GM19438 (cell line): ENCODE results near the gene MCM6.
"Not testable (repeated sequence)": the region's sequence is repeated elsewhere in the genome, so short reads cannot be mapped to it uniquely, and the experiment has no call there.

Experiments used
- ATAC-seq: cut with Tn5 transposase; IDR thresholded peaks from one replicate; pipeline ENCODE4 v1.9.1; 2021; ENCODE audit warnings: low read depth; ENCODE audit not compliant: unreplicated experiment

MCM6 gene

DNA sequence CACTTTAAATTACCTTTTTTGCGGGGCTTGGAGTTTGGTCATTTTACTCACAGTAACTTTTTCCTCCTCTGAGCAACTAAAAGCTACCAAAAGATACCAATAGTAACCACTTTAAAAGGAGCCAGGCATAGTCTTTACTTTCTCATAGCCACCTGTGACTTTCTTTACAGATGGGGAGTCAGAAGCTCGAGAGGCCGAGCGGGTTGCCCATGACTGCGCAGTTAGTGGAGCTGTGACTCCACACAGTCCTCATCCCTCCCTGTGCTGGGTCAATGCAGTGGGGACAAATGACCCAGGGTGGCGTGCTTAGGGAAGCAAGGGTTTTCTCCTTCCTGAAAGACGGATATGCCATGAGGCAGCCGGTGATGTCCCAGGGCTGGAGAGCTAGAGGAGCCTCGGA lies 51.1 kb downstream of the MCM6 start:
- no peak for ATAC-seq

GRCh38 chr2:135822855-135823254 lies 53.4 kb downstream of the MCM6 start:
- ATAC-seq: no peak

- ATAC-seq: no peak
These were observed 55.1 kb downstream of the MCM6 start for GRCh38 chr2:135821190-135821589.

DNA sequence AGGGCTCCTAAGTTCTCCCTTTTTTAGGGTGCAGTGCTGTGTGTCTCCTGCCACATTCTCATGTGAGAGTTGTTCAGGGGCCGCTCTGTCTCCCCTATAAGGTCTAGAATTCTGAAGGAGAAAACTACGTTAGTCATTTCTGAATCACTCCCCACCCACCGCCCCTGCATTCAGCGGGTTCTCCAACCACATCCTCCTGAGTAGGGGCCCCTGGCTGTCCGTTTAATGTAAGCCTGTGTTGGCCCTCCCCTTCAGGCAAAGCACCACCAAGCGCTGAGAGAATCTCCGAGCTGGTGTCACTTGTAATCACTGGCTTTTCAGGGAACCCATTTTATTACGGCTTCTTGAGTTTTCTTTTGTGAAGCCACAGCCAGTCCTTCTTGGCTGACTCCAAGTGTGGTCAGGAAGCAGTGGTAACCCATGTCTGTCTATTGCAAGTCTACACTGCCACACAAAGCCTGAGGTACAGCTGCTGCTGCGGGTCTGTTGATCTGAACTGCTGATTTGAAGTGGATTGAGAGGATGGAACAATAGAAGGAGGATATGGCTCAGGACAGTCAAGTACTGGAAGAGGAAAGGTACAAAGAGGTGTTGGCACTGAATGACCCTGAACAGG lies 56.1 kb downstream of the MCM6 start:
- ATAC-seq: peak; percentile 89

GRCh38 chr2:135818937-135819610 lies 57.2 kb downstream of the MCM6 start:
- no peak for ATAC-seq

DNA sequence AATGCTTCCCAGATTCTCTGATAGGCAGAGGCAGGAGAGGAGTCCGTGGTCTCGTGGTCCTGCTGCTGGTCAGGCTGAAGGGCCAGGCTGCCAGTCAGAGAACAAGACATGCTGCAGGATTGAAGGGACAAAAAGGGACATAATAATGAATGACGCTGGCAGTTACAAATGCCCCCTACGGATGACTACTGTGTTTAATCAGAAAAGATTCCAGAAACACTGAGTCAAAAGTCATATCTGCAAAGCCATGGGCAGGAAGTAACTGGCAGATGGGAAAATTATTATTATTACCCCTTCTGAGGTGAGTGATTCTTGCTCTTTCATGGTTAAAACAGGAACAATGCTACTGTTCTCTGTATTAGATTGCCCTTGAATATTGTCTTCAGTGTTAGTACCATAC lies 58.3 kb downstream of the MCM6 start:
- ATAC-seq: no peak

GRCh38 chr2:135817466-135817865 lies 58.8 kb downstream of the MCM6 start:
- no peak for ATAC-seq

- ATAC-seq: no peak
These were observed 61.0 kb downstream of the MCM6 start for GRCh38 chr2:135815269-135815668.

DNA sequence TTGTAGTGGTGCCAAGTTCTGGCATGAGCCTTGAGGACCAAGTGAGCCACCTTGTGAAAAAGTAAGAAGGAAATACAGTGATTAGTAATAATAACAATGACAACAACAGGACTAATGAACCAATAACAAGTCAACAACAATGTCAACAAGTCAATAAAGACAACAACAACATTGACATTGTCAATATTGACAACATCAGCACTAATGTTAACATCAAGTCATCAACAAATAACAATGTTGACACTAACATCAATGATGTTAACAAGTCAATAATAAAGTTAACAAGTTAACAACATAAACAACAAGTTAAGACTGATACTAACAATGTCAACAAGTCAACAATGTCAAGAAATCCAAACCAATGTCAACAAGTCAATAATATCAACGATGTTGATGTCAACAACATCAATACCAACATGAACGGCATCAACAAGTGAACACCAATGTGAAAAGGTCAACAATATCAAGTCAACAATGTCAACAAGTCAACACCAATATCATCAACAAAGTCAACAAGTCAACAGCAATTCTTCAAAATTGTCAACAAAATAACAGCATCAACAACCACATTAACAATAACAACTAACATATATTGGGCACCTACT lies 63.2 kb downstream of the MCM6 start:
- no peak for ATAC-seq

DNA sequence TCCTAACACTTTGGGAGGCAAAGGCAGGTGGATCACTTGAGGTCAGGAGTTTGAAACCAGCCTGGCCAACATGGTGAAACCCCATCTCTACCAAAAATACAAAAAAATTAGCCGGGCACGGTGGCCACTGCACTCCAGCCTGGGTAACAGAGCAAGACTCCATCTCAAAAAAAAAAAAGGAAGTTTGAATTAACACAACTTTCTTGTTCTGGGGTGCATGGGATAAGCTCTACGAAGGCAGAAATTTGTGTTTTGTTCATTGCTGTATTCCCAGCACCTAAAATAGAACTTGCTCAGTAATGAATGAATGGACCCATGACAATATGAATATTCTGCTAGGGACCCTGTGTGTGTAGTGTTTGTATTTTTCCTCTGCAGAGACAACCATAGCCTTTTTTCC lies 68.4 kb downstream of the MCM6 start:
- not testable (repeated sequence) for ATAC-seq

- no peak for ATAC-seq
These were observed 73.0 kb downstream of the MCM6 start for GRCh38 chr2:135803278-135803677.

GRCh38 chr2:135802350-135802749 lies 73.9 kb downstream of the MCM6 start:
- no peak for ATAC-seq

- no peak for ATAC-seq
These were observed 75.5 kb downstream of the MCM6 start for GRCh38 chr2:135800513-135801460.

- no peak for ATAC-seq
These were observed 76.5 kb downstream of the MCM6 start for GRCh38 chr2:135799738-135800137.

- ATAC-seq: no peak
These were observed 77.5 kb downstream of the MCM6 start for GRCh38 chr2:135798762-135799161.

DNA sequence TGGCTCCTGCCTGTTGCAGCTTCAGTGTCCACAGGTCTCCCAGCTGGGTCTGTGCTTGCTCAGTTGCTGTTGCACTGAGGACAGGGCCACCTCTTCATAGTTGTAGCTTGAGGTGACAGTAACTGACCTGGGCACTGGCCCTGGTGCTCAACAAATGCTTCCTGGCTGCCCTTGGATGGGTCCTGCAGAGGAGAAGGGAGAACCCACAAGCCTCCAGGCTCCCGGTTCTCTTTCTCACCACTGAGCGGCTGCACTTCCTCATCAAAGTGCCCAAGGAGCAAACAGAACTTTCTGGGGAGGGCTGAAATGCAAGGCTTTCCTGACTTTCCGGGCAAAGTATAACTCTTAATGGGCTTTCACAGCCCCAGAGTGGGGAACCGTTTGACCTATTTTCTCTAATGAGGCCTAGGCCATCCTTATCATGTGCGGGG lies 78.0 kb downstream of the MCM6 start:
- ATAC-seq: no peak

- peak; percentile 74 for ATAC-seq
These were observed 78.6 kb downstream of the MCM6 start for GRCh38 chr2:135797497-135798274.

- ATAC-seq: no peak
These were observed 79.6 kb downstream of the MCM6 start for GRCh38 chr2:135796606-135797005.

GRCh38 chr2:135795641-135796040 lies 80.6 kb downstream of the MCM6 start:
- ATAC-seq: not testable (repeated sequence)
